NK-92 (cell line): ENCODE data around the gene PEA15.

ENCODE experiments used
- DNase-seq: peaks from one replicate; lab custom pipeline; 2025; ENCODE audit not compliant: unreplicated experiment; lab: John Stamatoyannopoulos, UW

The PEA15 gene

GRCh38 chr1:160207771-160208556 lies 2.8 kb downstream of the PEA15 start:
- DNase-seq = no peak

- DNase-seq = no peak
These were observed 3.6 kb downstream of the PEA15 start for GRCh38 chr1:160208557-160209320.

- no peak for DNase-seq
These were observed 4.3 kb downstream of the PEA15 start for GRCh38 chr1:160209321-160210046.

GRCh38 chr1:160210561-160210960 lies 5.4 kb downstream of the PEA15 start:
- DNase-seq = no peak

GRCh38 chr1:160211046-160211790 lies 6.0 kb downstream of the PEA15 start:
- no peak for DNase-seq

GRCh38 chr1:160214481-160215140 lies 9.4 kb downstream of the PEA15 start:
- DNase-seq = no peak

- DNase-seq = no peak
These were observed 11.1 kb downstream of the PEA15 start for GRCh38 chr1:160216301-160216700.

GRCh38 chr1:160217481-160218051 lies 12.4 kb downstream of the PEA15 start:
- DNase-seq = no peak

GRCh38 chr1:160219062-160219929 lies 14.1 kb downstream of the PEA15 start:
- DNase-seq = no peak

GRCh38 chr1:160220301-160220700 lies 15.1 kb downstream of the PEA15 start:
- DNase-seq = no peak

- DNase-seq = no peak
These were observed 15.9 kb downstream of the PEA15 start for GRCh38 chr1:160221089-160221488.

- DNase-seq = no peak
These were observed 17.4 kb downstream of the PEA15 start for GRCh38 chr1:160222546-160222945.

- no peak for DNase-seq
These were observed 19.4 kb downstream of the PEA15 start for GRCh38 chr1:160224606-160225005.

GRCh38 chr1:160225345-160225744 lies 20.2 kb downstream of the PEA15 start:
- no peak for DNase-seq

- DNase-seq = no peak
These were observed 21.4 kb downstream of the PEA15 start for GRCh38 chr1:160226623-160227022.

GRCh38 chr1:160227034-160227433 lies 21.9 kb downstream of the PEA15 start:
- no peak for DNase-seq

GRCh38 chr1:160227561-160227960 lies 22.4 kb downstream of the PEA15 start:
- no peak for DNase-seq

GRCh38 chr1:160228431-160228830 lies 23.2 kb downstream of the PEA15 start:
- no peak for DNase-seq

- DNase-seq = no peak
These were observed 27.7 kb downstream of the PEA15 start for GRCh38 chr1:160232911-160233310.
